Measurements from ENCODE around the gene BASP1. TPM values are rescaled to one million over a fixed set of nuclear protein-coding genes. Genes with fewer than 3 reads are reported as not detected.
A peak's percentile ranks its signal among the peaks of the same experiment; 100 is the strongest.
"Not testable (repeated sequence)": the region's sequence is repeated elsewhere in the genome, so short reads cannot be mapped to it uniquely, and the experiment has no call there.

The BASP1 gene
- total RNA-seq, 6 experiments from 2014 or later: 101 to 158 (median 151) TPM

GRCh38 chr5:17308326-17309065 is 91.1 kb downstream of the BASP1 start:
- peaks cover 4% of the 10 kb centered on the region for H3K27me3 Mint-ChIP-seq (ENCODE audit: insufficient read depth)
- H3K27ac Mint-ChIP-seq: no peak overlapping the region
- peaks cover 21% of the 10 kb centered on the region for H3K4me1 Mint-ChIP-seq (ENCODE audit: low read depth)
- no peaks in the 10 kb centered on the region for H3K9me3 Mint-ChIP-seq
- DNase-seq: no peak
- peaks cover 7% of the 10 kb centered on the region; the same call in 1 of the 2 replicates for H3K36me3 Mint-ChIP-seq (ENCODE audit: low read depth)
- no peak overlapping the region for H3K4me3 Mint-ChIP-seq
- TF ChIP-seq, protein P1, sequence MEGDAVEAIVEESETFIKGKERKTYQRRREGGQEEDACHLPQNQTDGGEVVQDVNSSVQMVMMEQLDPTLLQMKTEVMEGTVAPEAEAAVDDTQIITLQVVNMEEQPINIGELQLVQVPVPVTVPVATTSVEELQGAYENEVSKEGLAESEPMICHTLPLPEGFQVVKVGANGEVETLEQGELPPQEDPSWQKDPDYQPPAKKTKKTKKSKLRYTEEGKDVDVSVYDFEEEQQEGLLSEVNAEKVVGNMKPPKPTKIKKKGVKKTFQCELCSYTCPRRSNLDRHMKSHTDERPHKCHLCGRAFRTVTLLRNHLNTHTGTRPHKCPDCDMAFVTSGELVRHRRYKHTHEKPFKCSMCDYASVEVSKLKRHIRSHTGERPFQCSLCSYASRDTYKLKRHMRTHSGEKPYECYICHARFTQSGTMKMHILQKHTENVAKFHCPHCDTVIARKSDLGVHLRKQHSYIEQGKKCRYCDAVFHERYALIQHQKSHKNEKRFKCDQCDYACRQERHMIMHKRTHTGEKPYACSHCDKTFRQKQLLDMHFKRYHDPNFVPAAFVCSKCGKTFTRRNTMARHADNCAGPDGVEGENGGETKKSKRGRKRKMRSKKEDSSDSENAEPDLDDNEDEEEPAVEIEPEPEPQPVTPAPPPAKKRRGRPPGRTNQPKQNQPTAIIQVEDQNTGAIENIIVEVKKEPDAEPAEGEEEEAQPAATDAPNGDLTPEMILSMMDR (IDR thresholded peaks at IDR 0.05): no peak

DNA sequence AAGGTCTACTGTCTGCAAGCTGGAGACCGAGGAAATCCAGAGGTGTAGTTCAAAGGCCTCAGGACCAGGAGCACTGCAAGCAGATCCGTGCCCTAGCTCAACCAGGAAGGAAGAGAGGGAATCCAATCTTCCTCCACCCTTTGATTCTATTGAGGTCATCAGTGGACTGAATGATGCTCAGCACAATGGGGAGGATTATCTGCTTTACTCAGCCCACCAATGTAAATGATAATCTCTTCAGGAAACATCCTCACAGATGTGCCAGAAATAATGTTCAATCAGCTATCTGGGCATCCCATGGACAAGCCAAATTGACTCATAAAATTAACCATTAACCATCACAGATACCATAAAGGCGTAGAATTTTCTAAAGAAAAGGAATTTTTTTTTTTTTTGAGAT is 92.0 kb downstream of the BASP1 start:
- TF ChIP-seq, protein P1 (IDR thresholded peaks at IDR 0.05): no peak
- Mint-ChIP-seq H3K27ac (no peak overlapping the region), H3K4me1 (ENCODE audit: low read depth) (peaks cover 22% of the 10 kb centered on the region), H3K27me3 (ENCODE audit: insufficient read depth) (peaks cover 4% of the 10 kb centered on the region; the same call in 1 of the 2 replicates), H3K9me3 (no peaks in the 10 kb centered on the region), H3K4me3 (no peak overlapping the region), H3K36me3 (ENCODE audit: low read depth) (peaks cover 7% of the 10 kb centered on the region; the same call in 1 of the 2 replicates)
- no peak for DNase-seq

GRCh38 chr5:17310502-17310901 is 93.1 kb downstream of the BASP1 start:
- H3K27ac Mint-ChIP-seq; H3K9me3 Mint-ChIP-seq; H3K36me3 Mint-ChIP-seq (ENCODE audit: low read depth); DNase-seq; H3K4me3 Mint-ChIP-seq; H3K27me3 Mint-ChIP-seq (ENCODE audit: insufficient read depth): not testable (repeated sequence)
- H3K4me1 Mint-ChIP-seq (ENCODE audit: low read depth): peaks cover 24% of the 10 kb centered on the region

DNA sequence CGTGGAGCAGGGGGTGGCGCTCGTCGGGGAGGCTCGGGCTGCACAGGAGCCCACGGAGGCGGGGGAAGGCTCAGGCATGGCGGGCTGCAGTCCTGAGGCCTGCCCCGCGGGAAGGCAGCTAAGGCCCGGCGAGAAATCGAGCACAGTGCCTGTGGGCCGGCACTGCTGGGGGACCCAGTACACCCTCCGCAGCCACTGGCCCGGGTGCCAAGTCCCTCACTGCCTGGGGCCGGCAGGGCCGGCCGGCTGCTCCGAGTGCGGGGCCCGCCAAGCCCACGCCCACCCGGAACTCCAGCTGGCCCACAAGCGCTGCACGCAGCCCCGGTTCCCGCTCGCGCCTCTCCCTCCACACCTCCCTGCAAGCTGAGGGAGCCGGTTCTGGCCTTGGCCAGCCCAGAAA is 94.4 kb downstream of the BASP1 start:
- H3K4me1 Mint-ChIP-seq (ENCODE audit: low read depth): peaks cover 24% of the 10 kb centered on the region
- DNase-seq; H3K9me3 Mint-ChIP-seq; H3K4me3 Mint-ChIP-seq; H3K27ac Mint-ChIP-seq; H3K36me3 Mint-ChIP-seq (ENCODE audit: low read depth); H3K27me3 Mint-ChIP-seq (ENCODE audit: insufficient read depth): not testable (repeated sequence)

DNA sequence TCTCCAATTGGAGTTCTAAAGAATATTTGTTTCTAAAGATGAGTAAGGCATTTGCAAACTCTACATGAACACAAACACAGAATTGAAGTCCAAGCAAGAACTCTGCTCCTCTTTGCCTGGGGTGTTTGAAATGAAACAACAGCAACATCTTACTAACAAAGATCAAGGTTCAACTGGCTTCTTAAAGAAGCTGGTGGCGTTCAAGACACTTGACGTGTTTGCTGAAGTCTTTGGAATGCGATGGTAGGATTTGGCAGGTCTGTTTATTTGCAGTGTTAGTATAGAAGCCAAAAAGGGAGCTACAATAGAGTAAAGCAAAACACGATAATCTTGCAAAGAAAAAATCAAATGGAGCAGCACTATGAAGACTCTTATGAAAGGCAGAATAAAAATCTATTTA is 94.9 kb downstream of the BASP1 start:
- Mint-ChIP-seq H3K4me3 (no peak overlapping the region), H3K27ac (no peak overlapping the region), H3K9me3 (no peaks in the 10 kb centered on the region), H3K4me1 (ENCODE audit: low read depth) (peaks cover 29% of the 10 kb centered on the region), H3K27me3 (ENCODE audit: insufficient read depth) (peaks cover 4% of the 10 kb centered on the region; the same call in 1 of the 2 replicates), H3K36me3 (ENCODE audit: low read depth) (peaks cover 7% of the 10 kb centered on the region; the same call in 1 of the 2 replicates)
- DNase-seq: no peak
- TF ChIP-seq, protein P1 (IDR thresholded peaks at IDR 0.05): no peak

GRCh38 chr5:17314907-17315471 is 97.6 kb downstream of the BASP1 start:
- H3K9me3 Mint-ChIP-seq: no peaks in the 10 kb centered on the region
- TF ChIP-seq, protein P1 (IDR thresholded peaks at IDR 0.05): no peak
- peak overlapping the region; percentile 29; the same call in 1 of the 2 replicates for H3K4me3 Mint-ChIP-seq
- peaks cover 40% of the 10 kb centered on the region for H3K4me1 Mint-ChIP-seq (ENCODE audit: low read depth)
- no peaks in the 10 kb centered on the region for H3K36me3 Mint-ChIP-seq (ENCODE audit: low read depth)
- H3K27ac Mint-ChIP-seq: peak overlapping the region; percentile 59; the same call in 1 of the 2 replicates
- H3K27me3 Mint-ChIP-seq (ENCODE audit: insufficient read depth): peaks cover 5% of the 10 kb centered on the region
- no peak for DNase-seq
